Upper lobe of left lung (tissue), 6 donors: ENCODE measurements around the gene DBF4B. TPM values are rescaled to one million over a fixed set of nuclear protein-coding genes. Genes with fewer than 3 reads are reported as not detected.
"Not testable (repeated sequence)": the region's sequence is repeated elsewhere in the genome, so short reads cannot be mapped to it uniquely, and the experiment has no call there.

Experiments used
- ATAC-seq, 2 donors: fragments of 200-7000 bp; cut with Tn5 transposase; one replicate each; pipeline ENCODE4 v1.9.1; 2022; ENCODE audit warnings: mild to moderate bottlenecking in 2 of 2, moderate library complexity in 2 of 2; ENCODE audit not compliant: low FRiP score in 2 of 2
- DNase-seq, 2 donors: peaks; one replicate each; pipeline ENCODE4 v3.0.0-alpha.2; 2019 to 2020
- H3K27ac ChIP-seq, 4 donors: fragments of 200-600 bp; sonication (generic); one replicate each; pipeline ENCODE4 v1.5.1; 2016 to 2019
- H3K27me3 ChIP-seq, 4 donors: fragments of 200-600 bp; sonication (generic); one replicate each; pipeline ENCODE4 v1.5.1; 2017 to 2019
- H3K36me3 ChIP-seq, 4 donors: fragments of 200-600 bp; sonication (generic); one replicate each; pipeline ENCODE4 v1.5.1; 2016 to 2019
- H3K4me1 ChIP-seq, 4 donors: fragments of 200-600 bp; sonication (generic); one replicate each; pipeline ENCODE4 v1.5.1; 2018 to 2019
- H3K4me3 ChIP-seq, 4 donors: fragments of 200-600 bp; sonication (generic); one replicate each; pipeline ENCODE4 v1.5.1; 2017 to 2019; ENCODE audit warnings: mild to moderate bottlenecking in 2 of 4, moderate library complexity in 1 of 4
- H3K9me3 ChIP-seq, 4 donors: fragments of 200-600 bp; sonication (generic); one replicate each; pipeline ENCODE4 v1.5.1; 2018 to 2019
- EP300 ChIP-seq, 4 donors: sonication (generic); formaldehyde crosslinking; IDR thresholded peaks; one replicate each; pipeline ENCODE4 v1.5.1; 2017; ENCODE audit warnings: antibody characterized with exemption in 4 of 4, control low read depth in 2 of 4
- POLR2A ChIP-seq, 4 donors: fragments of 450-650 bp; IDR thresholded peaks; one replicate each; pipeline ENCODE4 v1.5.1; 2016 to 2017; ENCODE audit warnings: antibody characterized with exemption in 4 of 4, mild to moderate bottlenecking in 2 of 4
- POLR2AphosphoS5 ChIP-seq, 2 donors: sonication (generic); formaldehyde crosslinking; IDR thresholded peaks; one replicate each; pipeline ENCODE4 v1.5.1; 2017; ENCODE audit warnings: antibody characterized with exemption in 2 of 2
- WGBS, 2 donors: methylation state at CpG; one replicate each; pipeline ENCODE4 v1.1.5; 2017 to 2018; 5-methylcytosine and 5-hydroxymethylcytosine counted together
- total RNA-seq, 6 donors: library from RNA; depleted of rRNA in 4 of 6; stranded (reverse); fragments of >200 nt in 4 of 6; gene quantifications; one replicate each; pipeline versions ENCODE4 v1.1.0 to v1.2.1, GENCODE V29; 2016 to 2021
- TF ChIP-seq, protein P1 (sequence below), 6 experiments: fragments of 450-650 bp in 4 of 6; fragments of 200-600 bp in 2 of 6; sonication (generic) in 2 of 6; IDR thresholded peaks; one replicate each; pipeline ENCODE4 v1.5.1; 2016 to 2019; ENCODE audit warnings: antibody characterized with exemption in 6 of 6
- donor health status: DM: no; HTN: no; CAD: no; lungs with moderate emphysema.
- donor health status: DM: no; HTN: yes; CAD: no; lungs with severe emphysema.

DBF4B gene
- total RNA-seq, 6 donors from 2014 or later = 2.0 to 8.4 (median 4.5) TPM

- ATAC-seq = no peak
- Histone ChIP-seq H3K27ac (peak overlapping the region; percentile 39 to 81 (median 61)), H3K9me3 (no peaks in the 10 kb centered on the region), H3K36me3 (no peaks in the 10 kb centered on the region), H3K4me1 (peaks cover 12 to 21% (median 17%) of the 10 kb centered on the region in 4 donors), H3K4me3 (peak overlapping the region in 3 of 4 donors; percentile 75 to 95 (median 82)), H3K27me3 (no peaks in the 10 kb centered on the region)
- DNase-seq = no peak
- no peak for TF ChIP-seq POLR2A (IDR thresholded peaks at IDR 0.05)
- TF ChIP-seq, protein P1, sequence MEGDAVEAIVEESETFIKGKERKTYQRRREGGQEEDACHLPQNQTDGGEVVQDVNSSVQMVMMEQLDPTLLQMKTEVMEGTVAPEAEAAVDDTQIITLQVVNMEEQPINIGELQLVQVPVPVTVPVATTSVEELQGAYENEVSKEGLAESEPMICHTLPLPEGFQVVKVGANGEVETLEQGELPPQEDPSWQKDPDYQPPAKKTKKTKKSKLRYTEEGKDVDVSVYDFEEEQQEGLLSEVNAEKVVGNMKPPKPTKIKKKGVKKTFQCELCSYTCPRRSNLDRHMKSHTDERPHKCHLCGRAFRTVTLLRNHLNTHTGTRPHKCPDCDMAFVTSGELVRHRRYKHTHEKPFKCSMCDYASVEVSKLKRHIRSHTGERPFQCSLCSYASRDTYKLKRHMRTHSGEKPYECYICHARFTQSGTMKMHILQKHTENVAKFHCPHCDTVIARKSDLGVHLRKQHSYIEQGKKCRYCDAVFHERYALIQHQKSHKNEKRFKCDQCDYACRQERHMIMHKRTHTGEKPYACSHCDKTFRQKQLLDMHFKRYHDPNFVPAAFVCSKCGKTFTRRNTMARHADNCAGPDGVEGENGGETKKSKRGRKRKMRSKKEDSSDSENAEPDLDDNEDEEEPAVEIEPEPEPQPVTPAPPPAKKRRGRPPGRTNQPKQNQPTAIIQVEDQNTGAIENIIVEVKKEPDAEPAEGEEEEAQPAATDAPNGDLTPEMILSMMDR (IDR thresholded peaks at IDR 0.05) = no peak
- TF ChIP-seq EP300 (IDR thresholded peaks at IDR 0.05) = no peak
- no peak for TF ChIP-seq POLR2AphosphoS5 (IDR thresholded peaks at IDR 0.05)
- WGBS, 2 donors = 29 to 32% methylated on average over 4 of the region's 4 CpGs
These were observed 587 bp upstream of the DBF4B start for GRCh38 chr17:44707755-44708400.

DNA sequence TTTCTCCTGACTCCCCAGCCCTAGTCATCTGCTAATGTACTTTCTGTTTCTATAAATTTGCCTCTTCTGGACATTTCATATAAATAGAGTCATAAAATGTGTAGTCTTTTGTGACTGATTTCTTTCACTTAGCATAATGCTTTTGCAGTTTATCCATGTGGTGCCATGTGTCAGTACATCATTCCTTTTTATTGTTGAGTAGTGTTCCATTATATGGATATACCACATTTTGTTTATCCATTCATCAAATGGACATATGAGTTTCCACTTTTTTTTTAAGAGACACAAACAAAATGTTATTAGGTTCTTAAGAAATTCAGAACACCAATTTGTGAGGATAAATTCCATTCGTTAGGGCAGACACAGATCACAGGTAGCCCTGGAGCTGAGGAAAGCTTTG lies 11.0 kb downstream of the DBF4B start:
- H3K27me3 ChIP-seq = no peaks in the 10 kb centered on the region
- H3K4me1 ChIP-seq = no peaks in the 10 kb centered on the region
- H3K36me3 ChIP-seq = peaks cover 0 to 17% (median 10%) of the 10 kb centered on the region in 4 donors
- ATAC-seq = no peak
- TF ChIP-seq, protein P1 (IDR thresholded peaks at IDR 0.05) = no peak
- TF ChIP-seq POLR2AphosphoS5 (IDR thresholded peaks at IDR 0.05) (no peak), POLR2A (IDR thresholded peaks at IDR 0.05) (no peak), EP300 (IDR thresholded peaks at IDR 0.05) (no peak)
- WGBS, 2 donors = 100% methylated on average over 1 of the region's 1 CpG
- no peak overlapping the region for H3K4me3 ChIP-seq
- H3K9me3 ChIP-seq = no peaks in the 10 kb centered on the region
- no peak for DNase-seq
- H3K27ac ChIP-seq = no peak overlapping the region

- H3K27ac ChIP-seq = no peak overlapping the region
- no peak overlapping the region for H3K4me3 ChIP-seq
- no peaks in the 10 kb centered on the region for H3K27me3 ChIP-seq
- ATAC-seq = no peak
- H3K36me3 ChIP-seq = peaks cover 0 to 17% (median 10%) of the 10 kb centered on the region in 4 donors
- no peaks in the 10 kb centered on the region for H3K4me1 ChIP-seq
- no peak for DNase-seq
- no peaks in the 10 kb centered on the region for H3K9me3 ChIP-seq
- 89 to 91% methylated on average over 5 of the region's 5 CpGs for WGBS, 2 donors
- no peak for TF ChIP-seq POLR2AphosphoS5 (IDR thresholded peaks at IDR 0.05)
- TF ChIP-seq POLR2A (IDR thresholded peaks at IDR 0.05) = no peak
- TF ChIP-seq, protein P1 (IDR thresholded peaks at IDR 0.05) = no peak
- TF ChIP-seq EP300 (IDR thresholded peaks at IDR 0.05) = no peak
These were observed 13.8 kb downstream of the DBF4B start for GRCh38 chr17:44722254-44722653.

GRCh38 chr17:44726121-44726520 lies 17.7 kb downstream of the DBF4B start:
- DNase-seq, H3K4me1 ChIP-seq, ATAC-seq, H3K4me3 ChIP-seq, H3K9me3 ChIP-seq, H3K27ac ChIP-seq, H3K27me3 ChIP-seq: not testable (repeated sequence)
- H3K36me3 ChIP-seq = peaks cover 0 to 26% (median 14%) of the 10 kb centered on the region in 4 donors
- 93 to 97% methylated on average over 6 of the region's 6 CpGs for WGBS, 2 donors

DNA sequence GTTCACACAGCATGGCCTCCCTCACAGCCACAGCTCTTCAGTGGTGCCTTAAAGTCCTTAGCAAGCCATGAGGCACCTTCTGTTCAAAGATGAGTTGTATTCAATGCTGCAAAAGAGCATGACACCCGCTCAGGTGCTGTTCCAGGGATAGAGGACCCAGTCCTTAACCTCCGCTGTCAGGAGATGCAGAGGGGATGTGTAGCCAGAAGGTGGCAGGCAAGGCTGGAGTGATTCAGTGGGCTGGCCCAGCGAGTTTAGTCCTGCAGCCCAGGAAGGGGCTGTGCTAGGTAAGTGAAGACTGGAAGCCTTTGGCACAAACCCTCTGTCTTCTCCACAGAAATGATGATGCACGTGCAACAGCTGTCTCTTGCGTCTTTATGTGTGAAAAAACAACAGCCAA lies 25.3 kb downstream of the DBF4B start:
- peaks cover 0 to 14% (median 6%) of the 10 kb centered on the region in 4 donors for H3K36me3 ChIP-seq
- H3K27me3 ChIP-seq = no peaks in the 10 kb centered on the region
- H3K27ac ChIP-seq = no peak overlapping the region
- no peak for ATAC-seq
- H3K9me3 ChIP-seq = no peaks in the 10 kb centered on the region
- TF ChIP-seq EP300 (IDR thresholded peaks at IDR 0.05) (no peak), POLR2A (IDR thresholded peaks at IDR 0.05) (no peak), POLR2AphosphoS5 (IDR thresholded peaks at IDR 0.05) (no peak)
- TF ChIP-seq, protein P1 (IDR thresholded peaks at IDR 0.05) = no peak
- H3K4me3 ChIP-seq = no peak overlapping the region
- H3K4me1 ChIP-seq = no peaks in the 10 kb centered on the region
- no peak for DNase-seq
- 81 to 84% methylated on average over 3 to 5 of the region's 5 CpGs for WGBS, 2 donors
